ENCODE results near the gene GPR137B.
"Not testable (repeated sequence)": the region's sequence is repeated elsewhere in the genome, so short reads cannot be mapped to it uniquely, and the experiment has no call there.

Gene GPR137B

DNA sequence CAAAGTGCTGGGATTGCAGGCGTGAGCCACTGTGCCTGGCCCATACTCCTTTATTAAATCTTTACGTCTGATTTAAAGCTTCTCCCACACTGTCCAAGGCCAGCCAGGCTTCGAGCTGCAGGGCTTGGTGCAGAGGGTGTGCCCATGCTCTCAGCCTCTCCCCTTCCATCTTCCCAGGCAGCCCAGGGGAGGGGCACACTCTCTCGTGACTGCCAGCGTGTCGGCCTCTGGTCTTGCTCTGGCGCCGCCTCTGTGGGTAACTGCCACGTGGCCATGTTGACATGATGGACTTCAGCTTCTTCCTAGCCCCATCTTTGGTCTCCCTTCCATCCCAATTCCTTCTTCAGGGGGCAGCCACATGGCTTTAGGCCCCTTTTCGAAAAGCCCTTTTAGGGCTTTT is 4.7 kb downstream of the GPR137B start:
- no peak for DNase-seq

DNA sequence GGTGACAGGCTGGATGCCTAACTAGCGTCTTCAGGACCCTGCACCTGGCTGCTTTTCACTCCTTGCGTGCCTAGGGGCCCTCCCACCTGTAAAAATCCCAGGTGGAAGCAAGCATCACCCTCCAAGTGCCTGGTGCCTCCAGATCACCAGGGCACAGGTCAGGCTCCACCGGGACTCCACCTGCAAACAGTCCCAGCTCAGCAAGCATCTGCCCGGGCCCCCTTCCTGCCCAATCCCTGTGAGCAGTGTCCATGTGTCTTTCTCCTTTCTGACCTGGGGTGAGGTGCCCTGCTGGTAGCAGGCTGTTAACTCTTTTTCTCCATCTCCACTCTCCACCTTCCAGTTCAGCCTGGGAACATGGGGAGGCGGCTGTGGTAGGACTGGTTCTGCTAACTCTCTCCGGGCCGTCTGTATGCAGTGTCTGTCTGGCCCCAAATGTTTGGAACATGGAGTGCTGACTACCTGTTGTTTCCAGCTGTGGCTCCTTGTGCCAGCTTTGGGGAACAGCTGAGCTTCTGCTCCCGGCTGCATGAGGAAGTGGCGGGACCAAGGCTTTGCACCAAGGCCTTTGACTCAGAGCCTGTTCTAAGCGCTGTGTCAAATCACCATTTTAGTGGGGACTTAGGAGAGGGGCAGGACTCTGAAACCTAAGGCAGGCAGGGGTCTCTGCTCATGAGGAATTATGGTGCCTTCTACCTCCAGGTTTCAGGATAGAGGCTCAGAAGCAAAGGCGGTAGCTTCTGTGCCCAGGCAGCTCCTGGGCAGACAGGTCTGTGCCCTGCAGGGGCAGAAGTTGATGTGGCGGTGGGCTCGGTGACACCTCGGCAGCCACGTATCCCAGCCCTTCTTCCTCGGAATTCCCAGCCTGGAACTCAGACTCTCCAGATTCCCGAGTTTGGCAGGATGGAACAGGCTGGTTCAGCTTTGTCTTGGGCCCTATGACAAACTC is 5.5 kb downstream of the GPR137B start:
- DNase-seq = no peak

DNA sequence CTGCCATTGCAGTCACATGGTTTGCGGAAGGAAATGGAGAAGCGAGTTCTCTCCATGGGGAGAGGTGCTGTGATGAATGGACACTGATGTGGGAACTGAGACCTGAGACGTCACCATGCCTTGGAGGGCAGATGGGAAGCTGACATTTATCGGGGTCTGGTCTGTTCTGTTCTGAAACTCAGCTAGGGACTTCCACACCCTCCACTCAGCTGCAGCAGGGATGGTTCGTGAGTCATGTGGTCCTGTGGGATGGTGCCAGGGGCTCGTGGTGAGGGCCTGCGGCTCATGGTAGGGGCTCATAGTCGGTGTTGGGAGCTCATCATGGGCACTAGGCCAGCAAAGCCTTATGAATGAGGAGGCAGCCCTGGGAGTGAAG is 6.1 kb downstream of the GPR137B start:
- DNase-seq = no peak

DNA sequence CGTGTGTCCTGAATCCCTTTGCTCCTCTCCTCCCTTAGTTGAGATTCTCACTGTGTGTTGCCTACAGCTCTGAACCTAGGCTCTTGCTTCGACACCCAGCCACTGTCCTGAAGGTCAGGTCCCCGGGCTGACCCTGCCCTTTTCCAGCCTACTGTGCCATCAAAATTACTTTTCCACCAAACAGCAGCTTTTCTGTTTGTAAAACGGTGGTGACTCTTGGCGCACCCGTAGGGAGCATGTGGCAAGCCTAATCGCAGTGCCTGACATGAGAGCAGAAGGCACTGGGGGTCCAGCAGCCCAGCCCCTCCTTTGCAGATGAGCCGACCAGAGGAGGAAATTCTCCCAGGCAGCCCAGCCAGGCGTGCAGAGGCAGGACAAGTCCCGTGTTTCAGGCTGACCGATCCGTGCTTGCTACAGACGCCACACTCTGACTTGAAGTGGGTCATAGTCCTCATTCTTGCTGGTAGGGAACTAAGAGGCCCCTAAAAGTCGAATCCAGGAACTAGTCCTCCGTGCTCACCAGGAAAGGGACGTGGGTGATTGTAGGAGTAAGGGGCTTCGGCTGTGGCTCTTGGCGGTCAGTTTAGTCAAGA is 6.8 kb downstream of the GPR137B start:
- no peak for DNase-seq

GRCh38 chr1:236149696-236150228 is 7.4 kb downstream of the GPR137B start:
- DNase-seq = no peak

- DNase-seq = no peak
Observed at GRCh38 chr1:236150311-236150955, 8.1 kb downstream of the GPR137B start.

GRCh38 chr1:236150986-236151385 is 8.6 kb downstream of the GPR137B start:
- DNase-seq = no peak

DNA sequence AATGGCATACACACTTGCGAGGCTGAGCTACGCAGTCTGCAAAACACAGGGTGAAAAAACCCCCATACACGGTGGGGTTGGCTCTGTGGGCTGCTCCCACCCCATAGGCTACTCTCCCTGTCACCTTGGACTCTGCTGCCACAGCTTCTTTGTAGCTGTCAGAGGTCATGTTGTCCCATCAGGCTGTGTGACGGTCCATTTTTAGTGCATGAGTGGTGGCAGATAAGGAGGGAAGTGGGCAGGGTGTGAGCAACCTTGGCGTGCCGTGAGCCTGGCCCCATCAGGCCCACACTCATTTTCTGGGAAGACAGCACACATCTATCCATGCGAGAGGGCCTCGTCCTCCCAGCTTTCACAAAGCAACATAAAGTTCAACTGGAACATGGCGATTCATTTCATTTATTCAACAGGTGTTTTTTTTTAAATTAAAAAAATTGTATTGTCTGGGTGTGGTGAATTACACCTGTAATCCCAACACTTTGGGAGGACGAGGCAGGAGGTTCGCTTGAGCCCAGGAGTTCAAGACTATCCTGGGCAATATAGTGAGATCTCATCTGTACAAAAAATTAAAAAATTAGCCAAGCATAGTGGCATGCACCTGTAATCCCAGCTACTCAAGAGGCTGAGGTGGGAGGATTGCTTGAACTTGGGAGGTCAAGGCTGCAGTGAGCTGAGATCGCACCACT is 9.5 kb downstream of the GPR137B start:
- DNase-seq = no peak

DNA sequence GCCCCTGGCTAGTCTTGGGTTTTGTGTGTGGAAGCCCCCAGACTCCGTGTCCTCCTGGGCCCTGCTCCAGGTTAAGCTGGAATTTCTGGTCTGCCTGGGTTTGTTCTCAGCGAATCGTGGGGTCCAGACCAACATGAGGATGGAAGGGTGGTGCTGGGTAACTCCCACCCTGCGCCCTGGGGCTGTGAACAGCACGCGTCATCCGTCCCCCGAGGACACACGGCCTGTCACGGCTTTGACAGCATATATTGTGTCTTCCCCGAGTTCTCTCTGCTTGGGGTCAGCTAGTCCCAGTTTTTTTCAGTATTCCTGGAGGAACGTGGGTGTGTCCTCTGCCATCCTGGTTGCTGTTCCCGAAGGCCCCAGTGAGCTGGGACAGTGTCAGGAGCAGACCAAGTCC is 11.8 kb downstream of the GPR137B start:
- no peak for DNase-seq

GRCh38 chr1:236154671-236155398 is 12.5 kb downstream of the GPR137B start:
- no peak for DNase-seq

DNA sequence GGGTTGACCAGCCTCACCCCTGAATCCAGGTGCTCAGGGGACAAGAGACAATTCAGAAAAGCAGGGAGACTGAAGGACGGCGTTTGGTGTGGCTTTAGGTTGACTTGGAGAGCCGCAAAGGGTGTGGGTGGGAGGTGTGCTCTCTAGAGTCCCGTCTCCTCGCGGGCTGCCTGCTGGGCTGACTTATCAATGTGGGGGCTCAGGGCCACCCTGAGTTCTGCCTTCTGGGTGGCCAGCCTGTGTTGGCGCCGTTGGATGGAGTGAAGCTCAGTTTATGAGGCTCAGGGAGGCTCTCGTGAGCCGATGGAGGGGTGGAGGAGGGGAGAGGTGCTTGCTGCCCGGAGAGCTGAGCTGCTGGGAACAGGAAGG is 13.0 kb downstream of the GPR137B start:
- no peak for DNase-seq

GRCh38 chr1:236155841-236156503 is 13.6 kb downstream of the GPR137B start:
- DNase-seq = no peak

GRCh38 chr1:236156512-236157208 is 14.3 kb downstream of the GPR137B start:
- peak in 1 of 2 experiments; percentile 59 for DNase-seq

GRCh38 chr1:236158072-236158471 is 15.7 kb downstream of the GPR137B start:
- not testable (repeated sequence) for DNase-seq

- DNase-seq = no peak
Observed at GRCh38 chr1:236158719-236159118, 16.4 kb downstream of the GPR137B start.

- no peak for DNase-seq
Observed at GRCh38 chr1:236159704-236160539, 17.6 kb downstream of the GPR137B start.

- no peak for DNase-seq
Observed at GRCh38 chr1:236160540-236161127, 18.3 kb downstream of the GPR137B start.

GRCh38 chr1:236161230-236161629 is 18.9 kb downstream of the GPR137B start:
- no peak for DNase-seq

DNA sequence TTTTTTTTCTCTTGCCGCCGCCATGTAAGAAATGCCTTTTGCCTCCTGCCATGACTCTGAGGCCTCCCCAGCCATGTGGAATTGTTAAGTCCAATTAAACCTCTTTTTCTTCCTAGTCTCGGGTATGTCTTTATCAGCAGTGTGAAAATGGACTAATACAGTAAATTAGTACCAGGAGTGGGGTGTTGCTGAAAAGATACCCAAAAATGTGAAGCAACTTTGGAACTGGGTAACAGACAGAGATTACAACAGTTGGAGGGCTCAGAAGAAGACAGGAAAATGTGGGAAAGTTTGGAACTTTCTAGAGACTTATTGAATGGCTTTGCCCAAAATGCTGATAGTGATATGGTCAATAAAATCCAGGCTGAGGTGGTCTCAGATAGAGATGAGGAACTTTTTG is 19.4 kb downstream of the GPR137B start:
- DNase-seq = not testable (repeated sequence)

Data from NCI-H2081 (cell line).